Prostate gland (tissue), 2 donors: ENCODE measurements around the gene RPS6KA2. TPM values are rescaled to one million over a fixed set of nuclear protein-coding genes. Genes with fewer than 3 reads are reported as not detected.

Experiments
- DNase-seq: peaks from one replicate; pipeline ENCODE4 v3.0.0-alpha.2; 2019; ENCODE audit warnings: low spot score
- H3K27ac ChIP-seq, 2 donors: fragments of 200-600 bp; sonication (generic); 2 replicates each; pipeline ENCODE4 v1.5.1; 2017 to 2019
- H3K27me3 ChIP-seq: fragments of 200-600 bp; sonication (generic); replicated peaks from 2 replicates; pipeline ENCODE4 v1.5.1; 2019; ENCODE audit not compliant: insufficient read depth
- H3K36me3 ChIP-seq, 2 donors: fragments of 200-600 bp; sonication (generic); 1 replicate in 1 of 2; 2 replicates in 1 of 2; pipeline versions ENCODE4 v1.5.1 to v1.8.1; 2017 to 2019
- H3K4me1 ChIP-seq: fragments of 200-600 bp; sonication (generic); replicated peaks from 2 replicates; pipeline ENCODE4 v1.5.1; 2019
- H3K4me3 ChIP-seq, 2 donors: fragments of 200-600 bp; sonication (generic); 2 replicates each; pipeline ENCODE4 v1.5.1; 2017 to 2019
- H3K9me3 ChIP-seq: fragments of 200-600 bp; sonication (generic); 2 replicates; pipeline ENCODE4 v1.5.1; 2017
- CTCF ChIP-seq, 4 experiments: fragments of 200-600 bp in 2 of 4; fragments of 450-650 bp in 2 of 4; sonication (generic) in 2 of 4; IDR thresholded peaks; 1 replicate in 3 of 4; 2 replicates in 1 of 4; pipeline ENCODE4 v1.5.1; 2016 to 2019; ENCODE audit warnings: antibody characterized with exemption in 4 of 4, mild to moderate bottlenecking in 2 of 4, moderate library complexity in 2 of 4
- POLR2A ChIP-seq: fragments of 450-650 bp; IDR thresholded peaks from one replicate; pipeline ENCODE4 v1.6.1; 2016; ENCODE audit warnings: antibody characterized with exemption, mild to moderate bottlenecking
- POLR2AphosphoS5 ChIP-seq: sonication (generic); formaldehyde crosslinking; IDR thresholded peaks from one replicate; pipeline ENCODE4 v1.6.1; 2017; ENCODE audit warnings: antibody characterized with exemption
- WGBS: methylation state at CpG from one replicate; pipeline ENCODE4 v1.1.5; 2018; 5-methylcytosine and 5-hydroxymethylcytosine counted together
- intact Hi-C: fragments of 100-400 bp; cut with DNase I; formaldehyde crosslinking; loops from one replicate; pipeline ENCODE4 v1.14.2; 2022
- total RNA-seq, 2 donors: library from RNA; depleted of rRNA; stranded (reverse); fragments of >200 nt; gene quantifications; one replicate each; pipeline ENCODE4 v1.1.0, GENCODE V29; 2016

The RPS6KA2 gene
- total RNA-seq, 2 donors from 2014 or later: 32.2 to 44.3 TPM

- no peak for DNase-seq
- H3K36me3 ChIP-seq: no peaks in the 10 kb centered on the region
- no peaks in the 10 kb centered on the region for H3K9me3 ChIP-seq
- H3K27me3 ChIP-seq: no peaks in the 10 kb centered on the region
- H3K27ac ChIP-seq: no peak overlapping the region
- no peaks in the 10 kb centered on the region for H3K4me1 ChIP-seq
- H3K4me3 ChIP-seq: no peak overlapping the region
- intact Hi-C loops: no loop called here
- WGBS: 97% methylated on average over 9 of the region's 9 CpGs
- TF ChIP-seq CTCF (IDR thresholded peaks at IDR 0.05) (no peak), POLR2AphosphoS5 (no peak), POLR2A (no peak)
Measured at GRCh38 chr6:166604328-166604727, 22.7 kb downstream of the RPS6KA2 start.

GRCh38 chr6:166603043-166603690, 23.9 kb downstream of the RPS6KA2 start:
- H3K36me3 ChIP-seq: no peaks in the 10 kb centered on the region
- H3K4me1 ChIP-seq: no peaks in the 10 kb centered on the region
- H3K4me3 ChIP-seq: no peak overlapping the region
- DNase-seq: no peak
- H3K27me3 ChIP-seq: no peaks in the 10 kb centered on the region
- H3K27ac ChIP-seq: no peak overlapping the region
- intact Hi-C loops: no loop called here
- no peaks in the 10 kb centered on the region for H3K9me3 ChIP-seq
- no peak for TF ChIP-seq POLR2A
- TF ChIP-seq POLR2AphosphoS5: no peak
- 90% methylated on average over 14 of the region's 14 CpGs for WGBS

- Histone ChIP-seq H3K9me3 (no peaks in the 10 kb centered on the region), H3K4me1 (no peaks in the 10 kb centered on the region), H3K36me3 (no peaks in the 10 kb centered on the region), H3K27me3 (no peaks in the 10 kb centered on the region), H3K27ac (no peak overlapping the region), H3K4me3 (no peak overlapping the region)
- TF ChIP-seq CTCF (IDR thresholded peaks at IDR 0.05): no peak
- TF ChIP-seq POLR2AphosphoS5: no peak
- TF ChIP-seq POLR2A: no peak
- 95% methylated on average over 10 of the region's 10 CpGs for WGBS
- DNase-seq: no peak
- intact Hi-C loops: no loop called here
Measured at GRCh38 chr6:166601956-166602355, 25.1 kb downstream of the RPS6KA2 start.

- H3K4me3 ChIP-seq: no peak overlapping the region
- TF ChIP-seq CTCF (IDR thresholded peaks at IDR 0.05) (no peak), POLR2A (no peak), POLR2AphosphoS5 (no peak)
- H3K9me3 ChIP-seq: no peaks in the 10 kb centered on the region
- H3K27me3 ChIP-seq: no peaks in the 10 kb centered on the region
- intact Hi-C loops: no loop called here
- no peak overlapping the region for H3K27ac ChIP-seq
- WGBS: 82% methylated on average over 2 of the region's 2 CpGs
- DNase-seq: no peak
- H3K36me3 ChIP-seq: no peaks in the 10 kb centered on the region
- H3K4me1 ChIP-seq: no peaks in the 10 kb centered on the region
Measured at GRCh38 chr6:166600931-166601330, 26.1 kb downstream of the RPS6KA2 start.

GRCh38 chr6:166599205-166599604, 27.8 kb downstream of the RPS6KA2 start:
- no peak overlapping the region for H3K27ac ChIP-seq
- DNase-seq: no peak
- H3K9me3 ChIP-seq: no peaks in the 10 kb centered on the region
- 73% methylated on average over 5 of the region's 5 CpGs for WGBS
- H3K4me3 ChIP-seq: no peak overlapping the region
- H3K36me3 ChIP-seq: no peaks in the 10 kb centered on the region
- H3K27me3 ChIP-seq: no peaks in the 10 kb centered on the region
- intact Hi-C loops: no loop called here
- no peaks in the 10 kb centered on the region for H3K4me1 ChIP-seq
- TF ChIP-seq POLR2AphosphoS5 (no peak), POLR2A (no peak)

- WGBS: 62% methylated on average over 11 of the region's 11 CpGs
- no peak overlapping the region for H3K4me3 ChIP-seq
- intact Hi-C loops: no loop called here
- H3K36me3 ChIP-seq: no peaks in the 10 kb centered on the region
- DNase-seq: no peak
- no peaks in the 10 kb centered on the region for H3K4me1 ChIP-seq
- H3K9me3 ChIP-seq: no peaks in the 10 kb centered on the region
- no peaks in the 10 kb centered on the region for H3K27me3 ChIP-seq
- no peak overlapping the region for H3K27ac ChIP-seq
- peak; percentile 10 for TF ChIP-seq POLR2AphosphoS5
- TF ChIP-seq POLR2A: no peak
- TF ChIP-seq CTCF (IDR thresholded peaks at IDR 0.05): no peak
Measured at GRCh38 chr6:166598441-166599138, 28.5 kb downstream of the RPS6KA2 start.
